HepG2 (cell line): ENCODE results near the gene XPNPEP3. TPM values are rescaled to one million over a fixed set of nuclear protein-coding genes. Genes with fewer than 3 reads are reported as not detected.

ENCODE experiments used
- ATAC-seq: fragments of 200-7000 bp; cut with Tn5 transposase; 3 replicates; pipeline ENCODE4 v1.9.1; 2020; ENCODE audit warnings: mild to moderate bottlenecking, moderate library complexity
- BruUV-seq: library from RNA; stranded (reverse); fragments of 400-500 nt; replicated peaks from 2 replicates; lab custom pipeline; 2021; lab: Mats Ljungman, UMichigan
- CTCF ChIA-PET: fragments of 300-600 bp; formaldehyde crosslinking; extraction: SDS; loops from one replicate; lab custom pipeline; 2021; ENCODE audit warnings: low total read pairs, inconsistent platforms, low intra/inter-chr PET ratio; lab: Yijun Ruan, JAX
- POLR2A ChIA-PET: fragments of 350-600 bp; sonication (Branson Sonifier 250); formaldehyde crosslinking; loops from one replicate; lab custom pipeline; 2020; ENCODE audit warnings: antibody characterized with exemption, inconsistent platforms; lab: Yijun Ruan, JAX
- DNase-seq: peaks from one replicate; pipeline ENCODE4 v3.0.0-alpha.2; 2015; ENCODE audit warnings: low spot score
- FAIRE-seq: peaks from 3 replicates; lab custom pipeline; 2011; peaks lifted over from hg19 to GRCh38; lab: Jason Lieb, UNC
- H2AFZ ChIP-seq: one replicate; pipeline ENCODE4 v1.6.1; 2011; ENCODE audit warnings: low read length, inconsistent platforms
- H3K27ac ChIP-seq: fragments of 300-600 bp; 3 replicates; pipeline ENCODE4 v1.8.0; 2011; ENCODE audit warnings: mixed run types, mild to moderate bottlenecking, mixed read lengths, low read length, inconsistent platforms; ENCODE audit not compliant: insufficient read depth; ENCODE audit errors: extremely low read length
- H3K27me3 ChIP-seq, 2 experiments: fragments of 200-600 bp in 1 of 2; 2 replicates in 1 of 2; 3 replicates in 1 of 2; pipeline versions ENCODE4 v1.6.0 to v1.8.0; 2011; ENCODE audit warnings: low read length in 2 of 2, mild to moderate bottlenecking in 2 of 2, moderate library complexity in 2 of 2, inconsistent platforms in 1 of 2; ENCODE audit not compliant: insufficient read depth in 2 of 2, control insufficient read depth in 1 of 2
- H3K36me3 ChIP-seq, 2 experiments: fragments of 200-600 bp in 1 of 2; replicated peaks in 1 of 2; 2 replicates in 1 of 2; 3 replicates in 1 of 2; pipeline versions ENCODE4 v1.5.1 to v1.8.0; 2011; ENCODE audit warnings: low read length in 2 of 2, inconsistent platforms in 1 of 2; ENCODE audit not compliant: insufficient read depth in 2 of 2, control insufficient read depth in 1 of 2
- H3K4me1 ChIP-seq: 2 replicates; pipeline ENCODE4 v1.5.1; 2012; ENCODE audit warnings: low read length, inconsistent platforms; ENCODE audit not compliant: insufficient read depth
- H3K4me2 ChIP-seq: 2 replicates; pipeline ENCODE4 v1.6.0; 2011; ENCODE audit warnings: low read depth, low read length, inconsistent platforms
- H3K4me3 ChIP-seq, 3 experiments: fragments of 200-600 bp in 1 of 3; sonication (generic), shearing (Covaris generic) in 1 of 3; replicated peaks in 1 of 3; 2 replicates each; pipeline ENCODE4 v1.5.1; 2011 to 2016; ENCODE audit warnings: low read length in 3 of 3, inconsistent platforms in 2 of 3, low read depth in 2 of 3, mild to moderate bottlenecking in 2 of 3, control low read depth in 1 of 3, mixed read lengths in 1 of 3; ENCODE audit not compliant: insufficient read depth in 1 of 3
- H3K79me2 ChIP-seq: one replicate; pipeline ENCODE4 v1.6.1; 2011; ENCODE audit warnings: low read length, inconsistent platforms; ENCODE audit not compliant: insufficient read depth
- H3K9ac ChIP-seq: 2 replicates; pipeline ENCODE4 v1.6.0; 2011; ENCODE audit warnings: mild to moderate bottlenecking, low read depth, low read length, inconsistent platforms; ENCODE audit not compliant: insufficient read depth
- H3K9me3 ChIP-seq: 2 replicates; pipeline ENCODE4 v1.5.1; 2012; ENCODE audit warnings: mild to moderate bottlenecking, low read length
- H4K20me1 ChIP-seq: 2 replicates; pipeline ENCODE4 v1.6.0; 2011; ENCODE audit warnings: inconsistent platforms, mild to moderate bottlenecking, low read length, moderate library complexity; ENCODE audit not compliant: insufficient read depth
- E2F2 ChIP-seq: sonication (generic); formaldehyde crosslinking; IDR thresholded peaks from 2 replicates; pipeline ENCODE4 v1.4.0; 2020; ENCODE audit warnings: missing genetic modification reagents, borderline replicate concordance
- FOXA3 ChIP-seq: IDR thresholded peaks from 2 replicates; pipeline ENCODE4 v1.6.1; 2016; ENCODE audit warnings: missing genetic modification reagents, missing compliant biosample characterization
- HOXA7 ChIP-seq: sonication (generic); formaldehyde crosslinking; IDR thresholded peaks from 2 replicates; pipeline ENCODE4 v1.8.1; 2022; ENCODE audit warnings: mild to moderate bottlenecking, missing genetic modification reagents, moderate library complexity
- NFKBIZ ChIP-seq: IDR thresholded peaks from 2 replicates; pipeline ENCODE4 v1.6.1; 2018; ENCODE audit warnings: missing genetic modification reagents, missing compliant biosample characterization
- NPAS2 ChIP-seq: sonication (generic); formaldehyde crosslinking; IDR thresholded peaks from 2 replicates; pipeline ENCODE4 v1.8.0; 2022; ENCODE audit warnings: mild to moderate bottlenecking, missing genetic modification reagents, borderline replicate concordance
- PLRG1 ChIP-seq: fragments of 450-650 bp; conservative IDR thresholded peaks from 2 replicates; pipeline ENCODE4 v1.6.1; 2016
- SNAPC2 ChIP-seq: sonication (generic); formaldehyde crosslinking; IDR thresholded peaks from 2 replicates; pipeline ENCODE4 v1.8.1; 2022; ENCODE audit warnings: mild to moderate bottlenecking, missing genetic modification reagents
- SSRP1 ChIP-seq: IDR thresholded peaks from 2 replicates; pipeline ENCODE4 v1.6.1; 2016; ENCODE audit warnings: control low read depth
- TOPORS ChIP-seq: sonication (generic); formaldehyde crosslinking; IDR thresholded peaks from 2 replicates; pipeline ENCODE4 v1.8.0; 2023; ENCODE audit warnings: mild to moderate bottlenecking, missing genetic modification reagents
- YEATS4 ChIP-seq: sonication (generic); formaldehyde crosslinking; IDR thresholded peaks from 2 replicates; pipeline ENCODE4 v1.4.0; 2020; ENCODE audit warnings: missing genetic modification reagents, borderline replicate concordance
- ZFP36L1 ChIP-seq: sonication (generic); formaldehyde crosslinking; IDR thresholded peaks from 2 replicates; pipeline ENCODE4 v1.8.0; 2022; ENCODE audit warnings: mild to moderate bottlenecking, missing genetic modification reagents, moderate library complexity
- ZNF597 ChIP-seq: sonication (generic); formaldehyde crosslinking; IDR thresholded peaks from 2 replicates; pipeline ENCODE4 v1.5.0; 2020; ENCODE audit warnings: missing genetic modification reagents
- ZNF75D ChIP-seq: sonication (generic); formaldehyde crosslinking; IDR thresholded peaks from 2 replicates; pipeline ENCODE4 v1.8.1; 2023; ENCODE audit warnings: missing genetic modification reagents, mild to moderate bottlenecking, borderline replicate concordance
- WGBS: methylation state at CpG from one replicate; pipeline ENCODE4 v1.1.6; 2017; ENCODE audit warnings: low lambda C conversion rate; 5-methylcytosine and 5-hydroxymethylcytosine counted together
- in situ Hi-C: cut with HindIII; loops from 2 replicates; pipeline ENCODE4 v1.10.0; 2017; ENCODE audit warnings: low pct_unique_long_range_greater_than_20kb; ENCODE audit not compliant: extremely low pct_ligation_motif_present
- intact Hi-C: fragments of 100-400 bp; cut with micrococcal nuclease; formaldehyde crosslinking; loops from one replicate; pipeline ENCODE4 v1.10.0; 2022; ENCODE audit not compliant: unreplicated experiment
- polyA plus RNA-seq, 8 experiments: library from polyadenylated mRNA; depleted of rRNA in 3 of 8; stranded (reverse) in 7 of 8; unstranded in 1 of 8; fragments of >200 nt; fragmentation: Illumina TruSeq in 4 of 8; extraction: Trizol in 4 of 8; gene quantifications; 2 replicates each; pipeline versions ENCODE4 v1.2.1 to v1.2.3, GENCODE V29; 2011 to 2016; ENCODE audit warnings: low read depth in 4 of 8, missing spikeins in 1 of 8, mixed read lengths in 1 of 8; ENCODE audit not compliant: insufficient read depth in 1 of 8
- total RNA-seq, 5 experiments: library from RNA; depleted of rRNA; stranded (reverse); fragments of >200 nt; fragmentation: Illumina TruSeq; extraction: Trizol; gene quantifications; 2 replicates each; pipeline ENCODE4 v1.2.3, GENCODE V29; 2016; ENCODE audit warnings: low read depth in 1 of 5
- TF ChIP-seq, protein P1 (sequence below): sonication (generic); formaldehyde crosslinking; conservative IDR thresholded peaks from 2 replicates; pipeline ENCODE4 v1.4.0; 2020; ENCODE audit warnings: missing genetic modification reagents

Gene XPNPEP3
- total and polyA plus RNA-seq, 2 of the 13 experiments (the other 11 are each of a cell fraction or from before 2014, with no cell fraction given) = 10.3 to 14.0 TPM

DNA sequence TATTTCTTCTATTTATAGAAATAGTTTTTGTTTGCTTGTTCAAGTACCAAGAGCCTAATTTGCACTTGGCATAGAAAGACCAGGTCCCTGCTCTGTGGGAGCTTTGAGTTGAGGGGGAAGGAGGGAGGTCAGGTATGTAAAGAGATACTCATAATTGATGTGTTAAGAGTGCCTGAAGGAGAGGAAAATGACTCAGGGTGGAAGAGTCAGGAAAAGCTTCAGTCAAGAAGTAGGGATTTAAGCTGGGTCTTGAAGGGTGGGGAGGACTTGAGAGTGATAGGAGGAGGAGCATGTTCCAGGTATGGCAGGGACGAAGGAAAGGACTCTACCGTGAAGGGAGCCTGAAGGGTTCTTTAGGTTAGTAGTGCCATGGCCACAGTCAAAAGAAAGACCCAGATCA, 103.2 kb downstream of the XPNPEP3 start:
- DNase-seq = no peak
- no peaks in the 10 kb centered on the region for H3K27me3 ChIP-seq
- H3K36me3 ChIP-seq = peaks cover 8 to 35% of the 10 kb centered on the region in 2 experiments
- no peak overlapping the region for H3K27ac ChIP-seq
- no peaks in the 10 kb centered on the region for H4K20me1 ChIP-seq
- CTCF ChIA-PET = no interaction called here
- no peak overlapping the region for H3K4me2 ChIP-seq
- in situ Hi-C loops = no loop called here
- no peak overlapping the region for H3K4me3 ChIP-seq
- H3K9me3 ChIP-seq = no peaks in the 10 kb centered on the region
- no TSS peak for BruUV-seq
- no peaks in the 10 kb centered on the region for H3K4me1 ChIP-seq
- FAIRE-seq = no peak
- TF ChIP-seq SSRP1 = no peak
- TF ChIP-seq E2F2 (CRISPR knock-in tag) = no peak
- no peak for TF ChIP-seq FOXA3
- no peak for TF ChIP-seq ZNF597
- TF ChIP-seq PLRG1 = no peak
- no peak for TF ChIP-seq ZNF75D (CRISPR knock-in tag)
- TF ChIP-seq ZFP36L1 (CRISPR knock-in tag) = no peak
- no peak for TF ChIP-seq TOPORS
- no peak for TF ChIP-seq YEATS4 (CRISPR knock-in tag)
- TF ChIP-seq, protein P1, sequence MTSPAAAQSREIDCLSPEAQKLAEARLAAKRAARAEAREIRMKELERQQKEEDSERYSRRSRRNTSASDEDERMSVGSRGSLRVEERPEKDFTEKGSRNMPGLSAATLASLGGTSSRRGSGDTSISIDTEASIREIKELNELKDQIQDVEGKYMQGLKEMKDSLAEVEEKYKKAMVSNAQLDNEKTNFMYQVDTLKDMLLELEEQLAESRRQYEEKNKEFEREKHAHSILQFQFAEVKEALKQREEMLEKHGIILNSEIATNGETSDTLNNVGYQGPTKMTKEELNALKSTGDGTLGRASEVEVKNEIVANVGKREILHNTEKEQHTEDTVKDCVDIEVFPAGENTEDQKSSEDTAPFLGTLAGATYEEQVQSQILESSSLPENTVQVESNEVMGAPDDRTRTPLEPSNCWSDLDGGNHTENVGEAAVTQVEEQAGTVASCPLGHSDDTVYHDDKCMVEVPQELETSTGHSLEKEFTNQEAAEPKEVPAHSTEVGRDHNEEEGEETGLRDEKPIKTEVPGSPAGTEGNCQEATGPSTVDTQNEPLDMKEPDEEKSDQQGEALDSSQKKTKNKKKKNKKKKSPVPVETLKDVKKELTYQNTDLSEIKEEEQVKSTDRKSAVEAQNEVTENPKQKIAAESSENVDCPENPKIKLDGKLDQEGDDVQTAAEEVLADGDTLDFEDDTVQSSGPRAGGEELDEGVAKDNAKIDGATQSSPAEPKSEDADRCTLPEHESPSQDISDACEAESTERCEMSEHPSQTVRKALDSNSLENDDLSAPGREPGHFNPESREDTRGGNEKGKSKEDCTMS (CRISPR knock-in tag) = no peak
- TF ChIP-seq HOXA7 (CRISPR knock-in tag) = no peak
- TF ChIP-seq NFKBIZ (CRISPR knock-in tag) = no peak
- TF ChIP-seq SNAPC2 = no peak
- no peak for TF ChIP-seq NPAS2 (CRISPR knock-in tag)
- no peak overlapping the region for H2AFZ ChIP-seq
- no peak overlapping the region for H3K9ac ChIP-seq
- POLR2A ChIA-PET = interaction anchor here (1.9 kb wide), 1 partner anchor 9 kb away, joined by 8 read pairs; the partner anchor contains the start of gene RBX1
- intact Hi-C loops = no loop called here
- peaks cover 25% of the 10 kb centered on the region for H3K79me2 ChIP-seq
- ATAC-seq = no peak
- WGBS = 94% methylated on average over 2 of the region's 2 CpGs
